Retinal pigment epithelial cell (primary cell): ENCODE data around the gene LIFR.
"Not testable (repeated sequence)": the region's sequence is repeated elsewhere in the genome, so short reads cannot be mapped to it uniquely, and the experiment has no call there.

Experiments
- DNase-seq: peaks from one replicate; pipeline ENCODE4 v3.0.0-alpha.2; 2010; ENCODE audit warnings: low read depth
- H3K4me3 ChIP-seq: 2 replicates; pipeline ENCODE4 v1.5.1; 2011; ENCODE audit warnings: mild to moderate bottlenecking, low read length, control low read depth, moderate library complexity
- TF ChIP-seq, protein P1 (sequence below): conservative IDR thresholded peaks from 2 replicates; pipeline ENCODE4 v1.5.1; 2011; ENCODE audit warnings: low read depth, low read length, control low read depth, inconsistent platforms

Gene LIFR

DNA sequence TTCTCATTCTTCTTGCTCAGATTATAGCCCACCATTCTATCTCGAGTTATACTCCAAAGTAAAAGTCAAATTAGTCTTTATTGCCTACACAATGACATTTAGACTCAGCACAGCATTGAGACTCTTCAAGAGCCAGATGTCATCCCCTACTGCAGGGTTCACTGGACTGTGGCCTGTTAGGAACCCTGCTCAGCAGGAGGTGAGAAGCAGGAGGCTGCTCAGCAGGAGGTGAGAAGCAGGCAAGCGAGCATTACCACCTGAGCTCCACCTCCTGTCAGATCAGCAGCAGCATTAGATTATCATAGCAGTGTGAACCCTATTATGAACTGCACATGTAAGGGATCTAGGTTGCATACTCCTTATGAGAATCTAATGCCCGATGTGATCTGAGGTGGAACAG is 12.7 kb upstream of the LIFR start:
- TF ChIP-seq, protein P1, sequence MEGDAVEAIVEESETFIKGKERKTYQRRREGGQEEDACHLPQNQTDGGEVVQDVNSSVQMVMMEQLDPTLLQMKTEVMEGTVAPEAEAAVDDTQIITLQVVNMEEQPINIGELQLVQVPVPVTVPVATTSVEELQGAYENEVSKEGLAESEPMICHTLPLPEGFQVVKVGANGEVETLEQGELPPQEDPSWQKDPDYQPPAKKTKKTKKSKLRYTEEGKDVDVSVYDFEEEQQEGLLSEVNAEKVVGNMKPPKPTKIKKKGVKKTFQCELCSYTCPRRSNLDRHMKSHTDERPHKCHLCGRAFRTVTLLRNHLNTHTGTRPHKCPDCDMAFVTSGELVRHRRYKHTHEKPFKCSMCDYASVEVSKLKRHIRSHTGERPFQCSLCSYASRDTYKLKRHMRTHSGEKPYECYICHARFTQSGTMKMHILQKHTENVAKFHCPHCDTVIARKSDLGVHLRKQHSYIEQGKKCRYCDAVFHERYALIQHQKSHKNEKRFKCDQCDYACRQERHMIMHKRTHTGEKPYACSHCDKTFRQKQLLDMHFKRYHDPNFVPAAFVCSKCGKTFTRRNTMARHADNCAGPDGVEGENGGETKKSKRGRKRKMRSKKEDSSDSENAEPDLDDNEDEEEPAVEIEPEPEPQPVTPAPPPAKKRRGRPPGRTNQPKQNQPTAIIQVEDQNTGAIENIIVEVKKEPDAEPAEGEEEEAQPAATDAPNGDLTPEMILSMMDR = no peak
- H3K4me3 ChIP-seq = no peak overlapping the region
- no peak for DNase-seq

DNA sequence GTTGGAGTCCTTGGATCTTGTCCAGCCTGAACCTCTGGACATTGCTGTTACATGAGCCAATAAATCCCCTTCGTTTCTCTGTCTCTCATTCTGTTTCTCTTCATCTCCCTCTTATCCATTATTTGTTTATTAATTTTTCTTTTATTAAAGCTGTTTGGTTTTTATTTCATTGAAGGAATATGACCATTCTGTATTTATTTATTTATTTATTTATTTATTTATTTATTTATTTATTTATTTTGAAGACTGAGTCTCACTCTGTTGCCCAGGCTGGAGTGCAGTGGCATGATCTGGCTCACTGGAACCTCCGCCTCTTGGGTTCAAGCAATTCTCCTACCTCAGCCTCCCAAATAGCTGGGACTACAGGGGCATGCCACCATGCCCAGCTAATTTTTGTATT is 10.9 kb upstream of the LIFR start:
- not testable (repeated sequence) for DNase-seq, H3K4me3 ChIP-seq

GRCh38 chr5:38563624-38564023 is 7.2 kb upstream of the LIFR start:
- TF ChIP-seq, protein P1 = no peak
- DNase-seq = no peak
- no peak overlapping the region for H3K4me3 ChIP-seq

- no peak for DNase-seq
- no peak overlapping the region for H3K4me3 ChIP-seq
- TF ChIP-seq, protein P1 = no peak
Observed at GRCh38 chr5:38562444-38563210, 6.2 kb upstream of the LIFR start.

- DNase-seq = no peak
- TF ChIP-seq, protein P1 = no peak
- H3K4me3 ChIP-seq = no peak overlapping the region
Observed at GRCh38 chr5:38559428-38559827, 3.0 kb upstream of the LIFR start.

- no peak for DNase-seq
- TF ChIP-seq, protein P1 = no peak
- peak overlapping the region; percentile 78 for H3K4me3 ChIP-seq
Observed at GRCh38 chr5:38557792-38558191, 1.3 kb upstream of the LIFR start.

- peak overlapping the region; percentile 78 for H3K4me3 ChIP-seq
- DNase-seq = no peak
- TF ChIP-seq, protein P1 = no peak
Observed at GRCh38 chr5:38557308-38557710, 863 bp upstream of the LIFR start.
